ENCODE measurements around the gene ST8SIA5. TPM values are rescaled to one million over a fixed set of nuclear protein-coding genes. Genes with fewer than 3 reads are reported as not detected.

The ST8SIA5 gene
- total and polyA plus RNA-seq, 10 of the 15 experiments (the other 5 are each of a cell fraction or from before 2014, with no cell fraction given) = 0.02 to 0.32 (median 0.12) TPM; not detected in 1

- POLR2A ChIA-PET = no interaction called here
- DNase-seq (ENCODE audit: low read depth, low spot score) (no peak), FAIRE-seq (no peak), ATAC-seq (no peak)
- TF ChIP-seq ATF7 (IDR thresholded peaks at IDR 0.05; ENCODE audit: low read depth) (no peak), CREM (IDR thresholded peaks at IDR 0.05; ENCODE audit: low read depth) (no peak), RBBP5 (conservative IDR thresholded peaks at IDR 0.05) (no peak), SUZ12 (IDR thresholded peaks at IDR 0.05; ENCODE audit: unreplicated experiment) (no peak), NFYB (IDR thresholded peaks at IDR 0.05; ENCODE audit: insufficient read depth, low read depth, low read length) (no peak), KAT2A (conservative IDR thresholded peaks at IDR 0.05; ENCODE audit: control insufficient read depth, low read depth, low read length) (no peak), ZNF217 (IDR thresholded peaks at IDR 0.05) (no peak), CHD4 (IDR thresholded peaks at IDR 0.05) (no peak), MAX (IDR thresholded peaks at IDR 0.05; ENCODE audit: low read depth, low read length) (no peak), YBX1 (IDR thresholded peaks at IDR 0.05) (no peak), RB1 (IDR thresholded peaks at IDR 0.05; ENCODE audit: borderline replicate concordance) (no peak), POU2F2 (IDR thresholded peaks at IDR 0.05; ENCODE audit: borderline replicate concordance, low read depth, low read length) (no peak), ZZZ3 (IDR thresholded peaks at IDR 0.05; ENCODE audit: control insufficient read depth, insufficient read length, low read depth) (no peak), NR2C1 (IDR thresholded peaks at IDR 0.05) (no peak), EP300 (IDR thresholded peaks at IDR 0.05; ENCODE audit: borderline replicate concordance in 1 of 2, control insufficient read depth in 1 of 2, low read depth in 2 of 2, low read length in 2 of 2) (no peak), TCF12 (IDR thresholded peaks at IDR 0.05; ENCODE audit: low read depth, low read length) (no peak), FOXM1 (IDR thresholded peaks at IDR 0.05; ENCODE audit: low read depth, low read length) (no peak)
- RAD21 ChIA-PET (ENCODE audit: unreplicated experiment) = no interaction called here
- SMC1A ChIA-PET (ENCODE audit: uncharacterized antibody, unreplicated experiment) = no interaction called here
- H3K9ac ChIP-seq (ENCODE audit: control insufficient read depth, insufficient read depth, low read length) = no peak overlapping the region
- H3K79me2 ChIP-seq (ENCODE audit: control insufficient read depth, insufficient read depth, low read length) = no peaks in the 10 kb centered on the region
- CTCF ChIA-PET = no interaction called here
- intact Hi-C loops (cut with micrococcal nuclease; ENCODE audit: unreplicated experiment) = no loop called here
- H3K4me2 ChIP-seq (ENCODE audit: control insufficient read depth, insufficient read depth) = no peak overlapping the region
- H3K4me1 ChIP-seq (ENCODE audit: control insufficient read depth, insufficient read depth, low read length) = no peaks in the 10 kb centered on the region
- no peak overlapping the region for H3K4me3 ChIP-seq
- no peaks in the 10 kb centered on the region; a peak in 1 of 4 replicates for H3K27me3 ChIP-seq (replicated peaks in 1 of 2; ENCODE audit: control insufficient read depth in 2 of 2, insufficient read depth in 2 of 2, low read length in 1 of 2)
- in situ Hi-C loops (cut with MboI) = no loop called here
- no peaks in the 10 kb centered on the region for H3K9me3 ChIP-seq (replicated peaks; ENCODE audit: control insufficient read depth, insufficient read depth, low read length)
- no TSS peak for BruUV-seq (replicated peaks)
- no peaks in the 10 kb centered on the region; the same call in 1 of the 2 replicates for H4K20me1 ChIP-seq (ENCODE audit: control insufficient read depth, insufficient read depth)
- H2AFZ ChIP-seq (ENCODE audit: control insufficient read depth, low read depth, low read length) = no peak overlapping the region
- no peak overlapping the region for H3K27ac ChIP-seq (ENCODE audit: control insufficient read depth, insufficient read depth)
- H3K36me3 ChIP-seq (ENCODE audit: control insufficient read depth in 2 of 2, insufficient read depth in 2 of 2, low read length in 1 of 2) = no peaks in the 10 kb centered on the region
These were observed 10.4 kb upstream of the ST8SIA5 start for GRCh38 chr18:46767217-46767616.
